Activated CD4-positive, CD25-positive, alpha-beta regulatory T cell treated with anti-CD3 and anti-CD28 coated beads, Interleukin-2, amount 50 U/mL, for 16 hours (primary cell): Measurements from ENCODE around the gene TMSB4X.
"Not testable (repeated sequence)": the region's sequence is repeated elsewhere in the genome, so short reads cannot be mapped to it uniquely, and the experiment has no call there.

ENCODE experiments used
- DNase-seq: peaks from one replicate; pipeline ENCODE4 v3.0.0-alpha.2; 2020; ENCODE audit warnings: low read depth, low spot score

TMSB4X gene

GRCh38 chrX:12976819-12977732 lies 2.2 kb downstream of the TMSB4X start:
- DNase-seq, result not testable (repeated sequence)

- no peak for DNase-seq
Measured at GRCh38 chrX:12977761-12978204, 2.9 kb downstream of the TMSB4X start.

- DNase-seq, result no peak
Measured at GRCh38 chrX:12978205-12979025, 3.5 kb downstream of the TMSB4X start.

GRCh38 chrX:12979026-12979607 lies 4.2 kb downstream of the TMSB4X start:
- no peak for DNase-seq

- DNase-seq, result no peak
Measured at GRCh38 chrX:12979616-12980015, 4.7 kb downstream of the TMSB4X start.

- not testable (repeated sequence) for DNase-seq
Measured at GRCh38 chrX:12980039-12980438, 5.1 kb downstream of the TMSB4X start.

- no peak for DNase-seq
Measured at GRCh38 chrX:12981880-12982279, 7.0 kb downstream of the TMSB4X start.

- no peak for DNase-seq
Measured at GRCh38 chrX:12984603-12985319, 9.9 kb downstream of the TMSB4X start.

GRCh38 chrX:12985331-12985730 lies 10.4 kb downstream of the TMSB4X start:
- no peak for DNase-seq

- no peak for DNase-seq
Measured at GRCh38 chrX:12986164-12986779, 11.4 kb downstream of the TMSB4X start.

GRCh38 chrX:12986886-12987285 lies 12.0 kb downstream of the TMSB4X start:
- DNase-seq, result no peak

- DNase-seq, result no peak
Measured at GRCh38 chrX:12987340-12987739, 12.4 kb downstream of the TMSB4X start.

- DNase-seq, result no peak
Measured at GRCh38 chrX:12987900-12988594, 13.1 kb downstream of the TMSB4X start.

- no peak for DNase-seq
Measured at GRCh38 chrX:12988797-12989196, 13.9 kb downstream of the TMSB4X start.

GRCh38 chrX:12989461-12989860 lies 14.6 kb downstream of the TMSB4X start:
- DNase-seq, result no peak

GRCh38 chrX:12991575-12991974 lies 16.7 kb downstream of the TMSB4X start:
- DNase-seq, result no peak

GRCh38 chrX:12992544-12993118 lies 17.7 kb downstream of the TMSB4X start:
- DNase-seq, result no peak

- no peak for DNase-seq
Measured at GRCh38 chrX:12993826-12994225, 18.9 kb downstream of the TMSB4X start.

- no peak for DNase-seq
Measured at GRCh38 chrX:12994321-12994720, 19.4 kb downstream of the TMSB4X start.

GRCh38 chrX:12996934-12997435 lies 22.1 kb downstream of the TMSB4X start:
- DNase-seq, result no peak
